ENCODE results near the gene DOLPP1.

DOLPP1 gene

GRCh38 chr9:129131300-129132145, 50.6 kb downstream of the DOLPP1 start:
- TF ChIP-seq FOXP2 (optimal IDR thresholded peaks at IDR 0.05; ENCODE audit: control extremely low read depth, extremely low read length, insufficient read depth) (no peak), POLR2AphosphoS5 (IDR thresholded peaks at IDR 0.05; ENCODE audit: borderline replicate concordance, low read depth, low read length) (no peak), EZH2 (IDR thresholded peaks at IDR 0.05) (no peak)
- no peak overlapping the region for H3K9ac ChIP-seq (ENCODE audit: insufficient read length)
- peaks cover 13% of the 10 kb centered on the region for H3K36me3 ChIP-seq (ENCODE audit: insufficient read depth, low read length)
- no peak overlapping the region for H3K4me3 ChIP-seq
- DNase-seq (ENCODE audit: low read depth, low spot score) = no peak
- H3K27ac ChIP-seq = no peak overlapping the region
- no peaks in the 10 kb centered on the region for H3K9me3 ChIP-seq (ENCODE audit: low read depth, low read length)

GRCh38 chr9:129133082-129133481, 52.2 kb downstream of the DOLPP1 start:
- no peak for TF ChIP-seq FOXP2 (optimal IDR thresholded peaks at IDR 0.05; ENCODE audit: control extremely low read depth, extremely low read length, insufficient read depth)
- TF ChIP-seq POLR2AphosphoS5 (IDR thresholded peaks at IDR 0.05; ENCODE audit: borderline replicate concordance, low read depth, low read length) = no peak
- no peak for TF ChIP-seq EZH2 (IDR thresholded peaks at IDR 0.05)
- Histone ChIP-seq H3K9me3 (ENCODE audit: low read depth, low read length) (no peaks in the 10 kb centered on the region), H3K4me3 (no peak overlapping the region), H3K36me3 (ENCODE audit: insufficient read depth, low read length) (peaks cover 22% of the 10 kb centered on the region), H3K27ac (no peak overlapping the region), H3K9ac (ENCODE audit: insufficient read length) (peak overlapping the region; percentile 11)
- no peak for DNase-seq (ENCODE audit: low read depth, low spot score)

GRCh38 chr9:129135476-129135875, 54.6 kb downstream of the DOLPP1 start:
- Histone ChIP-seq H3K9me3 (ENCODE audit: low read depth, low read length) (no peaks in the 10 kb centered on the region), H3K9ac (ENCODE audit: insufficient read length) (no peak overlapping the region), H3K36me3 (ENCODE audit: insufficient read depth, low read length) (peaks cover 17% of the 10 kb centered on the region), H3K27ac (no peak overlapping the region), H3K4me3 (no peak overlapping the region)
- no peak for TF ChIP-seq FOXP2 (optimal IDR thresholded peaks at IDR 0.05; ENCODE audit: control extremely low read depth, extremely low read length, insufficient read depth)
- no peak for TF ChIP-seq POLR2AphosphoS5 (IDR thresholded peaks at IDR 0.05; ENCODE audit: borderline replicate concordance, low read depth, low read length)
- TF ChIP-seq EZH2 (IDR thresholded peaks at IDR 0.05) = no peak
- no peak for DNase-seq (ENCODE audit: low read depth, low spot score)

- Histone ChIP-seq H3K9ac (ENCODE audit: insufficient read length) (no peak overlapping the region), H3K36me3 (ENCODE audit: insufficient read depth, low read length) (peaks cover 12% of the 10 kb centered on the region; the same call in 1 of the 2 replicates), H3K9me3 (ENCODE audit: low read depth, low read length) (no peaks in the 10 kb centered on the region), H3K4me3 (no peak overlapping the region), H3K27ac (no peak overlapping the region)
- DNase-seq (ENCODE audit: low read depth, low spot score) = no peak
- TF ChIP-seq POLR2AphosphoS5 (IDR thresholded peaks at IDR 0.05; ENCODE audit: borderline replicate concordance, low read depth, low read length) (no peak), FOXP2 (optimal IDR thresholded peaks at IDR 0.05; ENCODE audit: control extremely low read depth, extremely low read length, insufficient read depth) (no peak), EZH2 (IDR thresholded peaks at IDR 0.05) (no peak)
These were observed 55.6 kb downstream of the DOLPP1 start for GRCh38 chr9:129136446-129137035.

GRCh38 chr9:129137292-129138143, 56.6 kb downstream of the DOLPP1 start:
- Histone ChIP-seq H3K4me3 (no peak overlapping the region), H3K27ac (no peak overlapping the region), H3K9ac (ENCODE audit: insufficient read length) (no peak overlapping the region), H3K36me3 (ENCODE audit: insufficient read depth, low read length) (peaks cover 15% of the 10 kb centered on the region), H3K9me3 (ENCODE audit: low read depth, low read length) (no peaks in the 10 kb centered on the region)
- TF ChIP-seq FOXP2 (optimal IDR thresholded peaks at IDR 0.05; ENCODE audit: control extremely low read depth, extremely low read length, insufficient read depth) (no peak), POLR2AphosphoS5 (IDR thresholded peaks at IDR 0.05; ENCODE audit: borderline replicate concordance, low read depth, low read length) (no peak), EZH2 (IDR thresholded peaks at IDR 0.05) (no peak)
- DNase-seq (ENCODE audit: low read depth, low spot score) = no peak

- Histone ChIP-seq H3K4me3 (no peak overlapping the region), H3K9ac (ENCODE audit: insufficient read length) (no peak overlapping the region), H3K27ac (0 out of 2 replicates have a peak overlapping the region, but pooled peaks have one; percentile 26), H3K9me3 (ENCODE audit: low read depth, low read length) (no peaks in the 10 kb centered on the region), H3K36me3 (ENCODE audit: insufficient read depth, low read length) (peaks cover 18% of the 10 kb centered on the region)
- no peak for DNase-seq (ENCODE audit: low read depth, low spot score)
- TF ChIP-seq POLR2AphosphoS5 (IDR thresholded peaks at IDR 0.05; ENCODE audit: borderline replicate concordance, low read depth, low read length) = no peak
- TF ChIP-seq FOXP2 (optimal IDR thresholded peaks at IDR 0.05; ENCODE audit: control extremely low read depth, extremely low read length, insufficient read depth) = no peak
- TF ChIP-seq EZH2 (IDR thresholded peaks at IDR 0.05) = no peak
These were observed 57.2 kb downstream of the DOLPP1 start for GRCh38 chr9:129138144-129138462.

- Histone ChIP-seq H3K27ac (peak overlapping the region; percentile 26), H3K4me3 (no peak overlapping the region), H3K9ac (ENCODE audit: insufficient read length) (no peak overlapping the region), H3K9me3 (ENCODE audit: low read depth, low read length) (no peaks in the 10 kb centered on the region), H3K36me3 (ENCODE audit: insufficient read depth, low read length) (peaks cover 24% of the 10 kb centered on the region)
- DNase-seq (ENCODE audit: low read depth, low spot score) = no peak
- TF ChIP-seq EZH2 (IDR thresholded peaks at IDR 0.05) = no peak
- no peak for TF ChIP-seq FOXP2 (optimal IDR thresholded peaks at IDR 0.05; ENCODE audit: control extremely low read depth, extremely low read length, insufficient read depth)
- no peak for TF ChIP-seq POLR2AphosphoS5 (IDR thresholded peaks at IDR 0.05; ENCODE audit: borderline replicate concordance, low read depth, low read length)
These were observed 57.7 kb downstream of the DOLPP1 start for GRCh38 chr9:129138476-129139232.
